OCI-LY1 (cell line): ENCODE results near the gene OXCT2.

Experiments used
- H2AFZ ChIP-seq: fragments of 200-600 bp; sonication (generic), shearing (Covaris generic); 2 replicates; pipeline ENCODE4 v1.6.0; 2014; ENCODE audit warnings: antibody characterized with exemption, mild to moderate bottlenecking, low read length
- H3F3A ChIP-seq: fragments of 200-600 bp; sonication (generic), shearing (Covaris generic); 2 replicates; pipeline ENCODE4 v1.6.0; 2014; ENCODE audit warnings: mild to moderate bottlenecking, antibody characterized with exemption, low read length, moderate library complexity; ENCODE audit not compliant: insufficient read depth
- H3K27ac ChIP-seq: fragments of 200-600 bp; sonication (generic); 2 replicates; pipeline ENCODE4 v1.5.1; 2014; ENCODE audit warnings: low read length, mixed run types, mild to moderate bottlenecking, low read depth; ENCODE audit not compliant: poor library complexity, severe bottlenecking
- H3K27me3 ChIP-seq: fragments of 200-600 bp; sonication (generic); 2 replicates; pipeline ENCODE4 v1.6.0; 2014; ENCODE audit warnings: antibody characterized with exemption, mild to moderate bottlenecking, low read length, moderate library complexity; ENCODE audit not compliant: insufficient read depth
- H3K36me3 ChIP-seq: fragments of 200-600 bp; sonication (generic); 2 replicates; pipeline ENCODE4 v1.6.1; 2014; ENCODE audit warnings: mild to moderate bottlenecking, antibody characterized with exemption, low read length, moderate library complexity, mixed read lengths; ENCODE audit not compliant: insufficient read depth
- H3K4me1 ChIP-seq: fragments of 200-600 bp; sonication (generic); 2 replicates; pipeline ENCODE4 v1.5.1; 2014; ENCODE audit warnings: mild to moderate bottlenecking, low read length, moderate library complexity; ENCODE audit not compliant: insufficient read depth, severe bottlenecking
- H3K4me2 ChIP-seq: fragments of 200-600 bp; sonication (generic), shearing (Covaris generic); 2 replicates; pipeline ENCODE4 v1.6.1; 2014; ENCODE audit warnings: low read length
- H3K4me3 ChIP-seq: fragments of 200-600 bp; sonication (generic); 2 replicates; pipeline ENCODE4 v1.5.1; 2014; ENCODE audit warnings: low read length, low read depth, mild to moderate bottlenecking, mixed read lengths; ENCODE audit not compliant: poor library complexity, severe bottlenecking
- H3K79me2 ChIP-seq: fragments of 200-600 bp; shearing (Covaris generic); 2 replicates; pipeline ENCODE4 v1.6.1; 2016; ENCODE audit warnings: mixed run types, low read length, mixed read lengths; ENCODE audit not compliant: insufficient read depth
- H3K9ac ChIP-seq: fragments of 200-600 bp; sonication (generic), shearing (Covaris generic); 2 replicates; pipeline ENCODE4 v1.6.1; 2014; ENCODE audit warnings: mild to moderate bottlenecking, low read length, mixed read lengths
- H3K9me2 ChIP-seq: fragments of 200-600 bp; sonication (generic), shearing (Covaris generic); 2 replicates; pipeline ENCODE4 v1.6.1; 2014; ENCODE audit warnings: low read depth, mild to moderate bottlenecking, low read length, mixed read lengths
- H3K9me3 ChIP-seq: fragments of 200-600 bp; shearing (Covaris generic); 2 replicates; pipeline ENCODE4 v1.6.1; 2014; ENCODE audit warnings: low read length, mixed read lengths
- H4K20me1 ChIP-seq: fragments of 200-600 bp; sonication (generic), shearing (Covaris generic); 2 replicates; pipeline ENCODE4 v1.6.0; 2016; ENCODE audit warnings: mild to moderate bottlenecking, low read length; ENCODE audit not compliant: insufficient read depth
- CTCF ChIP-seq: fragments of 200-600 bp; sonication (generic), shearing (Covaris generic); IDR thresholded peaks from 2 replicates; pipeline ENCODE4 v1.5.1; 2017; ENCODE audit warnings: mild to moderate bottlenecking, antibody characterized with exemption, low read length, moderate library complexity, mixed read lengths
- EZH2 ChIP-seq: fragments of 200-600 bp; sonication (generic), shearing (Covaris generic); IDR thresholded peaks from 2 replicates; pipeline ENCODE4 v1.8.0; 2017; ENCODE audit warnings: borderline replicate concordance, mixed run types, mild to moderate bottlenecking, antibody characterized with exemption, low read length, moderate library complexity, mixed read lengths

Gene OXCT2

DNA sequence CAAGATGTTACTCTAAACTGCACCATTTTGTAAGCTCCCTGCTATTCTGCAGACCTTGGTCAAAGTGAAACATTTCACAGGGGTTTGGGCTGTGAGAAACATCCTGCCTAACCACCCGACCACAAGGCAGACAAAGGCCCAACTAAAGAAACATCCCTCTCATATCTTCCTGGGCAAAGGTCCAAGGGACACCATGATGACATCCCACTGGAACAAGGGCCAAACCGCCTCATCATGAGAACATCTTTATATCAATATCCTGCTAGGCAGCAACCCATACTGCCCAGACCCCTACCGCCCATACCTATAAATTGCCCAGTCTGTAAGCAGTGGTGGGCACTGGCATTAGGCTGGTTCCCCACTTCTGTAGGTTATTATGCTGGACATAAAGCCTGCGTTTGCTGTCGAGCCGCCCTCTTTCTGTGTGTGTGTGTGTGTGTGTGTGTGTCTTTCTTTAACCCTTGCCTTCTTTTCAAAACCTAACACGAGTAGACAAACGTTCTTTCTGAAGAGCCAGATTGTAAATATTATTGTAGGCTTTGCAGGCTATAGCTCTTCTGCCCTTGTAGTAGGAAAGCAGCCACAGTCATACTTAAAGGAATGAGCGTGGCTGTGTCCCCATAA lies 33.5 kb downstream of the OXCT2 start:
- Histone ChIP-seq H3K27me3 (no peaks in the 10 kb centered on the region), H3K27ac (no peak overlapping the region), H4K20me1 (no peaks in the 10 kb centered on the region), H2AFZ (0 out of 2 replicates have a peak overlapping the region, but pooled peaks have one; percentile 44), H3K9me2 (no peaks in the 10 kb centered on the region), H3K4me3 (no peak overlapping the region), H3K9me3 (no peaks in the 10 kb centered on the region), H3K4me1 (peaks cover 30% of the 10 kb centered on the region), H3K36me3 (peaks cover 28% of the 10 kb centered on the region), H3K9ac (no peak overlapping the region), H3K4me2 (no peak overlapping the region), H3K79me2 (no peaks in the 10 kb centered on the region), H3F3A (no peaks in the 10 kb centered on the region)
- TF ChIP-seq EZH2: no peak
- TF ChIP-seq CTCF: no peak

DNA sequence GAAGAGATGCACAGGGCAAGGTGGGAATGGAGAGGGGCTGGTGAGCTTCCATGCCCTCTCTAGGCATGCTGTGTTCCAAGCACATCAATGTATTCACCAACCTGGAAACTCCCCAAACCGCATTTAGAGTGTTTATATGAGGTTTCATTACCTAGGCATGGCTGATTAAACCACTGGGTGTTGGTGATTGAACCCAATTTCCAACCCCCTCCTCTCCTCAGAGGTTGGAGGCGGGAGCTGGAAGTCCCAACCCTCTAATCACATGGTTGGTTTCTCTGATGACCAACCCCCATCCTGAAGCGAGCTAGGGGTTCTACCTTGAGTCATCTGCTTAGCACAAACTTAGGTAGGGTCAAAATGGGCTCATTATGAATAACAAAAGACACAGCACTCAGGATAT lies 35.4 kb downstream of the OXCT2 start:
- Histone ChIP-seq H3K36me3 (peaks cover 9% of the 10 kb centered on the region; the same call in 1 of the 2 replicates), H3K9me2 (no peaks in the 10 kb centered on the region), H3F3A (no peaks in the 10 kb centered on the region), H3K4me3 (no peak overlapping the region), H3K4me1 (peaks cover 26% of the 10 kb centered on the region), H3K9me3 (no peaks in the 10 kb centered on the region), H3K27ac (no peak overlapping the region), H4K20me1 (no peaks in the 10 kb centered on the region), H3K79me2 (no peaks in the 10 kb centered on the region), H3K4me2 (no peak overlapping the region), H2AFZ (no peak overlapping the region), H3K9ac (no peak overlapping the region), H3K27me3 (no peaks in the 10 kb centered on the region)
- no peak for TF ChIP-seq EZH2
- TF ChIP-seq CTCF: no peak

DNA sequence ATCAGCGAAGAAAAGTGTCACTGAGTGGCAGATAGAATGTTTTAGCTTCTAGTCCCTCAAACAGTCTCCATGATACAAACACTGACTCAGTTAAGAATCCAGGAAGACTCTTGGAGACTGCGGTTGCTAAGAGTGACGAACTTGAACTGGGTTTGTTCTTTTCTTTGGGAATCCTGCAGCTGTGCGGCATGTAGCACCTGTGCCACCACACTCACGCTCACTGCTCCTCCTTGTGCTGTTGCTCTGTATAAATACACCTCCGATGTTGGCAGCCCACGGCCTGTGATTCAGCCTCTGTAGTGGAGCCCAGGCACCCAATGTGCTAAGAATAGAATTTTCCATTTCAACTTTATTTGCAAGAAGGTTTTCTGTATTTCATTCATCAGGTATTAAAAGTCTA lies 38.0 kb downstream of the OXCT2 start:
- no peaks in the 10 kb centered on the region for H3K27me3 ChIP-seq
- H3K4me1 ChIP-seq: peaks cover 8% of the 10 kb centered on the region
- no peak overlapping the region for H3K4me2 ChIP-seq
- H3F3A ChIP-seq: no peaks in the 10 kb centered on the region
- no peak for TF ChIP-seq EZH2
- TF ChIP-seq CTCF: no peak
- no peak overlapping the region for H3K27ac ChIP-seq
- no peak overlapping the region for H3K9ac ChIP-seq
- no peak overlapping the region for H3K4me3 ChIP-seq
- H3K9me2 ChIP-seq: no peaks in the 10 kb centered on the region
- no peak overlapping the region for H2AFZ ChIP-seq
- no peaks in the 10 kb centered on the region for H3K79me2 ChIP-seq
- no peaks in the 10 kb centered on the region for H3K9me3 ChIP-seq
- H4K20me1 ChIP-seq: no peaks in the 10 kb centered on the region
- H3K36me3 ChIP-seq: no peaks in the 10 kb centered on the region
